Loucy (cell line): ENCODE measurements around the gene SQSTM1.
A peak's percentile ranks its signal among the peaks of the same experiment; 100 is the strongest.

ENCODE experiments used
- H2AFZ ChIP-seq: fragments of 200-600 bp; sonication (generic); 2 replicates; pipeline ENCODE4 v1.6.0; 2016; ENCODE audit warnings: antibody characterized with exemption, mild to moderate bottlenecking, low read length, moderate library complexity
- H3F3A ChIP-seq: fragments of 200-600 bp; 2 replicates; pipeline ENCODE4 v1.6.0; 2016; ENCODE audit warnings: antibody characterized with exemption, low read depth, mild to moderate bottlenecking
- H3K27me3 ChIP-seq: fragments of 200-600 bp; sonication (generic); 2 replicates; pipeline ENCODE4 v1.6.1; 2014; ENCODE audit warnings: low read length, mild to moderate bottlenecking; ENCODE audit not compliant: insufficient read depth, poor library complexity, severe bottlenecking
- H3K36me3 ChIP-seq: fragments of 200-600 bp; sonication (generic); 2 replicates; pipeline ENCODE4 v1.6.1; 2016; ENCODE audit warnings: low read length; ENCODE audit not compliant: insufficient read depth
- H3K4me1 ChIP-seq: fragments of 200-600 bp; sonication (generic); 2 replicates; pipeline ENCODE4 v1.5.1; 2014; ENCODE audit warnings: low read length, mild to moderate bottlenecking; ENCODE audit not compliant: insufficient read depth, poor library complexity, severe bottlenecking
- H3K4me2 ChIP-seq: fragments of 200-600 bp; sonication (generic); 2 replicates; pipeline ENCODE4 v1.6.0; 2014; ENCODE audit warnings: antibody characterized with exemption, low read length, low read depth, mild to moderate bottlenecking; ENCODE audit not compliant: poor library complexity, severe bottlenecking
- H3K4me3 ChIP-seq: fragments of 200-600 bp; sonication (generic); 2 replicates; pipeline ENCODE4 v1.5.1; 2014; ENCODE audit warnings: low read length, mild to moderate bottlenecking, mixed read lengths; ENCODE audit not compliant: poor library complexity, severe bottlenecking
- H3K79me2 ChIP-seq: fragments of 200-600 bp; sonication (generic); 2 replicates; pipeline ENCODE4 v1.6.1; 2014; ENCODE audit warnings: low read length; ENCODE audit not compliant: insufficient read depth
- H3K9ac ChIP-seq: fragments of 200-600 bp; sonication (generic); 2 replicates; pipeline ENCODE4 v1.6.0; 2014; ENCODE audit warnings: mild to moderate bottlenecking, low read depth, low read length, moderate library complexity; ENCODE audit not compliant: poor library complexity, severe bottlenecking
- H3K9me2 ChIP-seq: fragments of 200-600 bp; sonication (generic); replicated peaks from 2 replicates; pipeline ENCODE4 v1.6.1; 2016; ENCODE audit warnings: low read depth, low read length, mixed read lengths
- H3K9me3 ChIP-seq: fragments of 200-600 bp; sonication (generic); 2 replicates; pipeline ENCODE4 v1.6.1; 2014; ENCODE audit warnings: mild to moderate bottlenecking, antibody characterized with exemption, low read length, low read depth; ENCODE audit not compliant: insufficient read depth
- H4K20me1 ChIP-seq: fragments of 200-600 bp; sonication (generic); 2 replicates; pipeline ENCODE4 v1.6.0; 2014; ENCODE audit warnings: antibody characterized with exemption, low read length, mild to moderate bottlenecking; ENCODE audit not compliant: insufficient read depth, poor library complexity, severe bottlenecking
- CTCF ChIP-seq: fragments of 200-600 bp; sonication (generic); conservative IDR thresholded peaks from 2 replicates; pipeline ENCODE4 v1.5.1; 2014; ENCODE audit warnings: mild to moderate bottlenecking, antibody characterized with exemption, low read length
- EZH2phosphoT487 ChIP-seq: fragments of 200-600 bp; IDR thresholded peaks from 2 replicates; pipeline ENCODE4 v1.6.1; 2018; ENCODE audit warnings: antibody characterized with exemption, mild to moderate bottlenecking, moderate library complexity, borderline replicate concordance

SQSTM1 gene

GRCh38 chr5:179860301-179860700, 39.6 kb downstream of the SQSTM1 start:
- peak overlapping the region; percentile 72 for H3K4me2 ChIP-seq
- H3K4me3 ChIP-seq, result no peak overlapping the region

DNA sequence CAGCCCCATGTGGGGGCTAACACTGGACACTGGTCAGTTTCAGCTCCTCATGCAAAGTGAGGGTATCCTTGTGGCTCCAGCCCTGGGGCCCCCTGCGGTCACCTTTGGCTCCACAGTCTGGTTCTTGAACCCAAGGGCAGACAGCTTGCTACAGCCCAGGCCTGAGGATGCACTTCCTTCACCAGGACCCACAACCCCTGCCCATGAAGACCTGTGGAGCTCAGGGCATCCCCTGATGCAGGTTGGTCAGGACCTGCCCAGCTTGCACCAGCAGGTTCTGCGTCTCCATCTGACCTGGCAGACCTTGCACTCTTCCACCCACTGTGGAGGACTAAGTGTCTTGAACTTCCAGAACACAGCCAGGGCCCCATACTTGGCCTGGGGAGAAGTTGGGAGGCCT, 41.6 kb downstream of the SQSTM1 start:
- Histone ChIP-seq H3K79me2 (no peaks in the 10 kb centered on the region), H3K4me2 (no peak overlapping the region), H3K4me1 (no peaks in the 10 kb centered on the region), H3K27me3 (no peaks in the 10 kb centered on the region), H3K36me3 (no peaks in the 10 kb centered on the region), H3K9me3 (no peaks in the 10 kb centered on the region), H2AFZ (no peak overlapping the region), H4K20me1 (no peaks in the 10 kb centered on the region), H3F3A (no peaks in the 10 kb centered on the region), H3K4me3 (no peak overlapping the region), H3K9ac (no peak overlapping the region), H3K9me2 (no peaks in the 10 kb centered on the region)
- no peak for TF ChIP-seq EZH2phosphoT487
- TF ChIP-seq CTCF, result no peak

More at GRCh38 chr5:179860301-179860700, 39.6 kb downstream of the SQSTM1 start:
- Histone ChIP-seq H3K27me3 (no peaks in the 10 kb centered on the region), H3K4me1 (no peaks in the 10 kb centered on the region), H3F3A (no peaks in the 10 kb centered on the region), H4K20me1 (no peaks in the 10 kb centered on the region), H3K9ac (no peak overlapping the region), H3K36me3 (no peaks in the 10 kb centered on the region), H2AFZ (no peak overlapping the region), H3K9me3 (no peaks in the 10 kb centered on the region), H3K9me2 (no peaks in the 10 kb centered on the region), H3K79me2 (no peaks in the 10 kb centered on the region)
- TF ChIP-seq CTCF (no peak), EZH2phosphoT487 (no peak)

- TF ChIP-seq CTCF (no peak), EZH2phosphoT487 (no peak)
- H3K9me2 ChIP-seq, result no peaks in the 10 kb centered on the region
- H3K36me3 ChIP-seq, result no peaks in the 10 kb centered on the region
- no peak overlapping the region for H3K4me2 ChIP-seq
- no peak overlapping the region for H3K9ac ChIP-seq
- no peaks in the 10 kb centered on the region for H3K9me3 ChIP-seq
- no peaks in the 10 kb centered on the region for H4K20me1 ChIP-seq
- no peak overlapping the region for H2AFZ ChIP-seq
- no peak overlapping the region for H3K4me3 ChIP-seq
- H3F3A ChIP-seq, result no peaks in the 10 kb centered on the region
- H3K27me3 ChIP-seq, result no peaks in the 10 kb centered on the region
- no peaks in the 10 kb centered on the region for H3K79me2 ChIP-seq
- no peaks in the 10 kb centered on the region for H3K4me1 ChIP-seq
Measured at GRCh38 chr5:179862891-179863290, 42.2 kb downstream of the SQSTM1 start.
